ENCODE data around the gene CCNYL1. TPM values are rescaled to one million over a fixed set of nuclear protein-coding genes. Genes with fewer than 3 reads are reported as not detected.

CCNYL1 gene
- total RNA-seq, 2 experiments from 2014 or later: 8.7 to 11.1 TPM

GRCh38 chr2:207731138-207731537, 19.7 kb downstream of the CCNYL1 start:
- TF ChIP-seq CTCF (IDR thresholded peaks at IDR 0.05): no peak
- H3K36me3 ChIP-seq (ENCODE audit: insufficient read depth, low read length): peaks cover 12% of the 10 kb centered on the region
- ChIA-PET POLR2A (no interaction called here), CTCF (no interaction called here)
- intact Hi-C loops (cut with DNase I, micrococcal nuclease): no loop called here
- H3K36me3 Mint-ChIP-seq (ENCODE audit: low read depth): peaks cover 36% of the 10 kb centered on the region
- H3K27me3 ChIP-seq (ENCODE audit: control insufficient read depth in 1 of 2, insufficient read depth in 2 of 2, low read length in 2 of 2): no peaks in the 10 kb centered on the region
- peaks cover 21% of the 10 kb centered on the region for H3K4me1 Mint-ChIP-seq (ENCODE audit: low read depth)
- ATAC-seq (ENCODE audit: poor library complexity): no peak
- no peaks in the 10 kb centered on the region for H3K9me3 ChIP-seq (ENCODE audit: control insufficient read depth in 1 of 2, insufficient read depth in 1 of 2, low read length in 2 of 2)
- no peaks in the 10 kb centered on the region for H3K9me3 Mint-ChIP-seq
- no peak overlapping the region for H3K4me3 Mint-ChIP-seq
- no peak overlapping the region for H3K27ac Mint-ChIP-seq
- H3K4me3 ChIP-seq (ENCODE audit: low read length): no peak overlapping the region
- no peaks in the 10 kb centered on the region for H3K27me3 Mint-ChIP-seq
- no peak for DNase-seq
- no peak overlapping the region for H3K27ac ChIP-seq (ENCODE audit: low read depth in 1 of 2, low read length in 2 of 2)
- no peaks in the 10 kb centered on the region for H3K4me1 ChIP-seq (ENCODE audit: insufficient read depth, low read length)

- Histone ChIP-seq H3K36me3 (ENCODE audit: insufficient read depth, low read length) (peaks cover 12% of the 10 kb centered on the region), H3K9me3 (ENCODE audit: control insufficient read depth in 1 of 2, insufficient read depth in 1 of 2, low read length in 2 of 2) (no peaks in the 10 kb centered on the region), H3K4me1 (ENCODE audit: insufficient read depth, low read length) (no peaks in the 10 kb centered on the region), H3K4me3 (ENCODE audit: low read length) (no peak overlapping the region), H3K27me3 (ENCODE audit: control insufficient read depth in 1 of 2, insufficient read depth in 2 of 2, low read length in 2 of 2) (no peaks in the 10 kb centered on the region), H3K27ac (ENCODE audit: low read depth in 1 of 2, low read length in 2 of 2) (no peak overlapping the region)
- intact Hi-C loops (cut with DNase I, micrococcal nuclease): no loop called here
- DNase-seq (no peak), ATAC-seq (ENCODE audit: poor library complexity) (no peak)
- Mint-ChIP-seq H3K4me3 (no peak overlapping the region), H3K9me3 (no peaks in the 10 kb centered on the region), H3K27me3 (no peaks in the 10 kb centered on the region), H3K36me3 (ENCODE audit: low read depth) (peaks cover 41% of the 10 kb centered on the region), H3K27ac (no peak overlapping the region), H3K4me1 (ENCODE audit: low read depth) (peaks cover 5% of the 10 kb centered on the region)
- ChIA-PET POLR2A (interaction anchor here (1.4 kb wide), 1 partner anchor 107 kb away, joined by 3 read pairs; no protein-coding TSS in a partner anchor), CTCF (interaction anchor here (0.9 to 1.0 kb wide), 3 partner anchors 12 to 109 kb away, joined by 4 read pairs; partner anchors contain the start of gene METTL21A)
- TF ChIP-seq CTCF (IDR thresholded peaks at IDR 0.05): no peak
These were observed 22.3 kb downstream of the CCNYL1 start for GRCh38 chr2:207733597-207734240.

GRCh38 chr2:207734264-207734635, 22.8 kb downstream of the CCNYL1 start:
- H3K36me3 ChIP-seq (ENCODE audit: insufficient read depth, low read length): peaks cover 12% of the 10 kb centered on the region
- ATAC-seq (ENCODE audit: poor library complexity) (no peak), DNase-seq (peak in 2 of 14 experiments; percentile 18 to 21)
- H3K4me3 Mint-ChIP-seq: no peak overlapping the region
- H3K27me3 Mint-ChIP-seq: no peaks in the 10 kb centered on the region
- ChIA-PET CTCF (interaction anchor here (0.9 to 1.0 kb wide), 3 partner anchors 12 to 109 kb away, joined by 4 read pairs; partner anchors contain the start of gene METTL21A), POLR2A (interaction anchor here (0.6 to 1.4 kb wide), 2 partner anchors 108 to 1037 kb away, joined by 3 read pairs; no protein-coding TSS in a partner anchor)
- intact Hi-C loops (cut with DNase I, micrococcal nuclease): no loop called here
- no peak overlapping the region for H3K4me3 ChIP-seq (ENCODE audit: low read length)
- no peaks in the 10 kb centered on the region for H3K27me3 ChIP-seq (ENCODE audit: control insufficient read depth in 1 of 2, insufficient read depth in 2 of 2, low read length in 2 of 2)
- no peaks in the 10 kb centered on the region for H3K9me3 ChIP-seq (ENCODE audit: control insufficient read depth in 1 of 2, insufficient read depth in 1 of 2, low read length in 2 of 2)
- H3K4me1 Mint-ChIP-seq (ENCODE audit: low read depth): peaks cover 4% of the 10 kb centered on the region
- no peak overlapping the region for H3K27ac ChIP-seq (ENCODE audit: low read depth in 1 of 2, low read length in 2 of 2)
- H3K27ac Mint-ChIP-seq: no peak overlapping the region
- H3K4me1 ChIP-seq (ENCODE audit: insufficient read depth, low read length): no peaks in the 10 kb centered on the region
- TF ChIP-seq CTCF (IDR thresholded peaks at IDR 0.05): no peak
- H3K9me3 Mint-ChIP-seq: no peaks in the 10 kb centered on the region
- H3K36me3 Mint-ChIP-seq (ENCODE audit: low read depth): peaks cover 40% of the 10 kb centered on the region
